OCI-LY3 (cell line): ENCODE measurements around the gene SGO2.

Experiments used
- CTCF ChIP-seq: fragments of 200-600, 300-600 bp; sonication (generic); IDR thresholded peaks from 2 replicates; pipeline ENCODE4 v1.5.1; 2014; ENCODE audit warnings: antibody characterized with exemption, low read length, low read depth
- EZH2phosphoT487 ChIP-seq: fragments of 200-600 bp; shearing (Covaris generic); IDR thresholded peaks from 2 replicates; pipeline ENCODE4 v1.6.1; 2018; ENCODE audit warnings: antibody characterized with exemption, mixed run types, low read depth

- TF ChIP-seq CTCF = no peak
- no peak for TF ChIP-seq EZH2phosphoT487
Observed at GRCh38 chr2:200528228-200528627, 2.2 kb downstream of the SGO2 start.
